OCI-LY3 (cell line): ENCODE measurements around the gene TBC1D5.

Experiments
- CTCF ChIP-seq: fragments of 200-600, 300-600 bp; sonication (generic); IDR thresholded peaks from 2 replicates; pipeline ENCODE4 v1.5.1; 2014; ENCODE audit warnings: antibody characterized with exemption, low read length, low read depth
- EZH2phosphoT487 ChIP-seq: fragments of 200-600 bp; shearing (Covaris generic); IDR thresholded peaks from 2 replicates; pipeline ENCODE4 v1.6.1; 2018; ENCODE audit warnings: antibody characterized with exemption, mixed run types, low read depth

GRCh38 chr3:17500618-17501017 is 241.8 kb downstream of the TBC1D5 start:
- TF ChIP-seq CTCF (no peak), EZH2phosphoT487 (no peak)
